Measurements from ENCODE around the gene GALNT17.

Gene GALNT17

GRCh38 chr7:71708710-71709109, 576.8 kb downstream of the GALNT17 start:
- TF ChIP-seq EP300 (IDR thresholded peaks at IDR 0.05; ENCODE audit: borderline replicate concordance) (no peak), YY1 (IDR thresholded peaks at IDR 0.05; ENCODE audit: low read depth) (no peak), USF1 (IDR thresholded peaks at IDR 0.05) (no peak), EGR1 (IDR thresholded peaks at IDR 0.05) (no peak), FOXM1 (IDR thresholded peaks at IDR 0.05; ENCODE audit: borderline replicate concordance, low read depth) (no peak), TEAD4 (IDR thresholded peaks at IDR 0.05) (no peak), CEBPB (IDR thresholded peaks at IDR 0.05) (no peak), NFIC (IDR thresholded peaks at IDR 0.05) (no peak), RAD21 (IDR thresholded peaks at IDR 0.05; ENCODE audit: low read depth) (no peak), ZBTB7A (IDR thresholded peaks at IDR 0.05; ENCODE audit: low read depth) (no peak), REST (IDR thresholded peaks at IDR 0.05; ENCODE audit: low read depth) (no peak), TCF12 (IDR thresholded peaks at IDR 0.05; ENCODE audit: low read depth) (no peak), CREB1 (IDR thresholded peaks at IDR 0.05; ENCODE audit: low read depth) (no peak), MAX (IDR thresholded peaks at IDR 0.05) (no peak), TAF1 (IDR thresholded peaks at IDR 0.05; ENCODE audit: low read depth) (no peak)

- no peak for TF ChIP-seq CREB1 (IDR thresholded peaks at IDR 0.05; ENCODE audit: low read depth)
- no peak for TF ChIP-seq FOXM1 (IDR thresholded peaks at IDR 0.05; ENCODE audit: borderline replicate concordance, low read depth)
- no peak for TF ChIP-seq REST (IDR thresholded peaks at IDR 0.05; ENCODE audit: low read depth)
- no peak for TF ChIP-seq ZBTB7A (IDR thresholded peaks at IDR 0.05; ENCODE audit: low read depth)
- no peak for TF ChIP-seq CEBPB (IDR thresholded peaks at IDR 0.05)
- no peak for TF ChIP-seq MAX (IDR thresholded peaks at IDR 0.05)
- TF ChIP-seq TEAD4 (IDR thresholded peaks at IDR 0.05): no peak
- TF ChIP-seq USF1 (IDR thresholded peaks at IDR 0.05): no peak
- TF ChIP-seq TCF12 (IDR thresholded peaks at IDR 0.05; ENCODE audit: low read depth): no peak
- no peak for TF ChIP-seq EP300 (IDR thresholded peaks at IDR 0.05; ENCODE audit: borderline replicate concordance)
- TF ChIP-seq NFIC (IDR thresholded peaks at IDR 0.05): no peak
- no peak for TF ChIP-seq RAD21 (IDR thresholded peaks at IDR 0.05; ENCODE audit: low read depth)
- no peak for TF ChIP-seq TAF1 (IDR thresholded peaks at IDR 0.05; ENCODE audit: low read depth)
Observed at GRCh38 chr7:71710442-71710841, 578.5 kb downstream of the GALNT17 start.

- TF ChIP-seq YY1 (IDR thresholded peaks at IDR 0.05; ENCODE audit: low read depth) (no peak), TCF12 (IDR thresholded peaks at IDR 0.05; ENCODE audit: low read depth) (no peak), TAF1 (IDR thresholded peaks at IDR 0.05; ENCODE audit: low read depth) (no peak), NFIC (IDR thresholded peaks at IDR 0.05) (no peak), CEBPB (IDR thresholded peaks at IDR 0.05) (no peak), FOXM1 (IDR thresholded peaks at IDR 0.05; ENCODE audit: borderline replicate concordance, low read depth) (no peak), USF1 (IDR thresholded peaks at IDR 0.05) (no peak), EGR1 (IDR thresholded peaks at IDR 0.05) (no peak), TEAD4 (IDR thresholded peaks at IDR 0.05) (no peak), RAD21 (IDR thresholded peaks at IDR 0.05; ENCODE audit: low read depth) (no peak), ZBTB7A (IDR thresholded peaks at IDR 0.05; ENCODE audit: low read depth) (no peak), EP300 (IDR thresholded peaks at IDR 0.05; ENCODE audit: borderline replicate concordance) (no peak), REST (IDR thresholded peaks at IDR 0.05; ENCODE audit: low read depth) (no peak), CREB1 (IDR thresholded peaks at IDR 0.05; ENCODE audit: low read depth) (no peak), MAX (IDR thresholded peaks at IDR 0.05) (no peak)
Observed at GRCh38 chr7:71712653-71713180, 580.8 kb downstream of the GALNT17 start.
